CD8-positive, alpha-beta memory T cell (primary cell): ENCODE data around the gene PHOX2B. TPM values are rescaled to one million over a fixed set of nuclear protein-coding genes. Genes with fewer than 3 reads are reported as not detected.

Experiments
- CTCF ChIA-PET: fragments of 350-600 bp; sonication (Branson Sonifier 250); formaldehyde crosslinking; loops from one replicate; lab custom pipeline; 2021; ENCODE audit warnings: antibody characterized with exemption; lab: Charles Lee
- POLR2A ChIA-PET: fragments of 350-600 bp; sonication (Branson Sonifier 250); formaldehyde crosslinking; loops from one replicate; lab custom pipeline; 2021; ENCODE audit warnings: antibody characterized with exemption; lab: Charles Lee
- DNase-seq, 5 donors: peaks; one replicate each; pipeline versions ENCODE4 v3.0.0 to v3.0.0-alpha.2; 2020 to 2022; ENCODE audit warnings: mixed read lengths in 1 of 5
- H3K27ac ChIP-seq: one replicate; pipeline ENCODE4 v1.7.0; 2013; ENCODE audit warnings: low read depth, mild to moderate bottlenecking, low read length, moderate library complexity
- H3K27me3 ChIP-seq: 2 replicates; pipeline ENCODE4 v1.7.0; 2013; ENCODE audit warnings: low read length, mild to moderate bottlenecking; ENCODE audit not compliant: insufficient read depth, poor library complexity, severe bottlenecking
- H3K36me3 ChIP-seq: 2 replicates; pipeline ENCODE4 v1.7.0; 2013; ENCODE audit warnings: mild to moderate bottlenecking, low read length, moderate library complexity; ENCODE audit not compliant: insufficient read depth
- H3K4me1 ChIP-seq: 2 replicates; pipeline ENCODE4 v1.7.0; 2013; ENCODE audit warnings: mild to moderate bottlenecking, low read length, moderate library complexity; ENCODE audit not compliant: insufficient read depth
- H3K4me3 ChIP-seq: 2 replicates; pipeline ENCODE4 v1.7.0; 2013; ENCODE audit warnings: mild to moderate bottlenecking, low read length
- H3K9me3 ChIP-seq: 2 replicates; pipeline ENCODE4 v1.7.0; 2013; ENCODE audit warnings: mild to moderate bottlenecking, low read length
- H3K27ac Mint-ChIP-seq, 8 donors: one replicate each; pipeline ENCODE4 v1.8.0; 2020 to 2021; ENCODE audit warnings: mixed read lengths in 8 of 8, mild to moderate bottlenecking in 6 of 8, inconsistent platforms in 3 of 8, moderate library complexity in 3 of 8
- H3K27me3 Mint-ChIP-seq, 2 donors: one replicate each; pipeline ENCODE4 v1.8.0; 2020 to 2021; ENCODE audit warnings: mixed read lengths in 2 of 2, mild to moderate bottlenecking in 1 of 2, moderate library complexity in 1 of 2
- H3K36me3 Mint-ChIP-seq, 3 donors: one replicate each; pipeline ENCODE4 v1.8.0; 2020 to 2021; ENCODE audit warnings: mixed read lengths in 3 of 3, inconsistent platforms in 1 of 3, mild to moderate bottlenecking in 1 of 3
- H3K4me1 Mint-ChIP-seq, 3 donors: one replicate each; pipeline ENCODE4 v1.8.0; 2020 to 2021; ENCODE audit warnings: mixed read lengths in 3 of 3, inconsistent platforms in 1 of 3, mild to moderate bottlenecking in 1 of 3
- H3K4me3 Mint-ChIP-seq, 7 donors: one replicate each; pipeline ENCODE4 v1.8.0; 2020 to 2021; ENCODE audit warnings: mixed read lengths in 7 of 7, mild to moderate bottlenecking in 6 of 7, moderate library complexity in 4 of 7, inconsistent platforms in 2 of 7
- H3K9me3 Mint-ChIP-seq, 5 donors: one replicate each; pipeline ENCODE4 v1.8.0; 2020 to 2022; ENCODE audit warnings: mixed read lengths in 5 of 5, mild to moderate bottlenecking in 3 of 5, moderate library complexity in 2 of 5, inconsistent platforms in 1 of 5
- polyA plus RNA-seq: library from polyadenylated mRNA; unstranded; fragments of 300-500 nt; fragmentation: Illumina TruSeq; gene quantifications from one replicate; pipeline ENCODE4 v1.2.3, GENCODE V29; 2021
- total RNA-seq, 2 experiments: library from RNA; stranded (reverse); gene quantifications; one replicate each; pipeline ENCODE4 v1.2.3, GENCODE V29; 2021

Gene PHOX2B
- not detected for total RNA-seq
- polyA plus RNA-seq = not detected

- peaks cover 0 to 7% (median 4%) of the 10 kb centered on the region in 3 donors for H3K4me1 Mint-ChIP-seq
- Histone ChIP-seq H3K36me3 (no peaks in the 10 kb centered on the region), H3K27me3 (peaks cover 23% of the 10 kb centered on the region), H3K9me3 (no peaks in the 10 kb centered on the region), H3K27ac (no peak within 1 kb of the TSS), H3K4me3 (no peak within 1 kb of the TSS), H3K4me1 (no peaks in the 10 kb centered on the region)
- no peak within 1 kb of the TSS for H3K4me3 Mint-ChIP-seq
- DNase-seq = no peak
- peaks cover 0 to 6% (median 0%) of the 10 kb centered on the region in 3 donors for H3K36me3 Mint-ChIP-seq
- peaks cover 62 to 86% of the 10 kb centered on the region in 2 donors for H3K27me3 Mint-ChIP-seq
- POLR2A ChIA-PET = no interaction called here
- CTCF ChIA-PET = no interaction called here
- H3K27ac Mint-ChIP-seq = no peak within 1 kb of the TSS
- peaks cover 0 to 15% (median 5%) of the 10 kb centered on the region in 5 donors for H3K9me3 Mint-ChIP-seq
Measured at GRCh38 chr4:41748571-41749475, at the start of gene PHOX2B. Gene PHOX2B (minus strand): TSS chr4:41748725. CDS start chr4:41748610, 115 bp downstream.

- Histone ChIP-seq H3K4me1 (no peaks in the 10 kb centered on the region), H3K9me3 (no peaks in the 10 kb centered on the region), H3K27ac (no peak overlapping the region), H3K36me3 (no peaks in the 10 kb centered on the region), H3K4me3 (no peak overlapping the region), H3K27me3 (no peaks in the 10 kb centered on the region)
- Mint-ChIP-seq H3K4me3 (no peak overlapping the region), H3K36me3 (no peaks in the 10 kb centered on the region), H3K27me3 (peaks cover 3 to 10% of the 10 kb centered on the region in 2 donors), H3K27ac (no peak overlapping the region), H3K9me3 (peaks cover 0 to 4% (median 0%) of the 10 kb centered on the region in 5 donors), H3K4me1 (no peaks in the 10 kb centered on the region)
- DNase-seq = no peak
- CTCF ChIA-PET = no interaction called here
- POLR2A ChIA-PET = no interaction called here
Measured at GRCh38 chr4:41797260-41797659, 48.7 kb upstream of the PHOX2B start.

GRCh38 chr4:41796545-41797210, 48.2 kb upstream of the PHOX2B start:
- Mint-ChIP-seq H3K36me3 (no peaks in the 10 kb centered on the region), H3K4me3 (no peak overlapping the region), H3K9me3 (no peaks in the 10 kb centered on the region), H3K27me3 (peaks cover 3 to 5% of the 10 kb centered on the region in 2 donors), H3K27ac (no peak overlapping the region), H3K4me1 (no peaks in the 10 kb centered on the region)
- H3K4me1 ChIP-seq = no peaks in the 10 kb centered on the region
- H3K27me3 ChIP-seq = no peaks in the 10 kb centered on the region
- H3K36me3 ChIP-seq = no peaks in the 10 kb centered on the region
- POLR2A ChIA-PET = no interaction called here
- no peak for DNase-seq
- CTCF ChIA-PET = no interaction called here
- no peaks in the 10 kb centered on the region for H3K9me3 ChIP-seq
- no peak overlapping the region for H3K4me3 ChIP-seq
- no peak overlapping the region for H3K27ac ChIP-seq

- no peak for DNase-seq
- no peaks in the 10 kb centered on the region for H3K4me1 ChIP-seq
- Mint-ChIP-seq H3K27me3 (peaks cover 3 to 5% of the 10 kb centered on the region in 2 donors), H3K36me3 (no peaks in the 10 kb centered on the region), H3K4me3 (no peak overlapping the region), H3K27ac (no peak overlapping the region), H3K4me1 (no peaks in the 10 kb centered on the region), H3K9me3 (no peaks in the 10 kb centered on the region)
- H3K9me3 ChIP-seq = no peaks in the 10 kb centered on the region
- POLR2A ChIA-PET = no interaction called here
- CTCF ChIA-PET = no interaction called here
- H3K27ac ChIP-seq = no peak overlapping the region
- H3K36me3 ChIP-seq = no peaks in the 10 kb centered on the region
- H3K4me3 ChIP-seq = no peak overlapping the region
- H3K27me3 ChIP-seq = no peaks in the 10 kb centered on the region
Measured at GRCh38 chr4:41795796-41796385, 47.4 kb upstream of the PHOX2B start.

- Histone ChIP-seq H3K4me3 (no peak overlapping the region), H3K27me3 (no peaks in the 10 kb centered on the region), H3K27ac (no peak overlapping the region), H3K4me1 (no peaks in the 10 kb centered on the region), H3K36me3 (no peaks in the 10 kb centered on the region), H3K9me3 (no peaks in the 10 kb centered on the region)
- Mint-ChIP-seq H3K4me3 (no peak overlapping the region), H3K36me3 (no peaks in the 10 kb centered on the region), H3K27ac (no peak overlapping the region), H3K9me3 (peaks cover 0 to 2% (median 0%) of the 10 kb centered on the region in 5 donors), H3K27me3 (peaks cover 5 to 6% of the 10 kb centered on the region in 2 donors), H3K4me1 (no peaks in the 10 kb centered on the region)
- POLR2A ChIA-PET = no interaction called here
- DNase-seq = no peak
- CTCF ChIA-PET = no interaction called here
Measured at GRCh38 chr4:41792166-41792565, 43.6 kb upstream of the PHOX2B start.

- peaks cover 6 to 9% of the 10 kb centered on the region in 2 donors for H3K27me3 Mint-ChIP-seq
- Histone ChIP-seq H3K27ac (no peak overlapping the region), H3K36me3 (no peaks in the 10 kb centered on the region), H3K9me3 (no peaks in the 10 kb centered on the region), H3K4me1 (no peaks in the 10 kb centered on the region), H3K27me3 (no peaks in the 10 kb centered on the region), H3K4me3 (no peak overlapping the region)
- no peak for DNase-seq
- H3K9me3 Mint-ChIP-seq = peaks cover 0 to 2% (median 0%) of the 10 kb centered on the region in 5 donors
- no peaks in the 10 kb centered on the region for H3K4me1 Mint-ChIP-seq
- ChIA-PET POLR2A (no interaction called here), CTCF (no interaction called here)
- no peak overlapping the region for H3K4me3 Mint-ChIP-seq
- H3K36me3 Mint-ChIP-seq = no peaks in the 10 kb centered on the region
- no peak overlapping the region for H3K27ac Mint-ChIP-seq
Measured at GRCh38 chr4:41791557-41791956, 43.0 kb upstream of the PHOX2B start.

GRCh38 chr4:41787931-41788330, 39.4 kb upstream of the PHOX2B start:
- CTCF ChIA-PET = no interaction called here
- Mint-ChIP-seq H3K27ac (no peak overlapping the region), H3K27me3 (peaks cover 4 to 14% of the 10 kb centered on the region in 2 donors), H3K9me3 (peaks cover 0 to 2% (median 0%) of the 10 kb centered on the region in 5 donors), H3K4me1 (no peaks in the 10 kb centered on the region), H3K36me3 (no peaks in the 10 kb centered on the region), H3K4me3 (no peak overlapping the region)
- H3K4me3 ChIP-seq = no peak overlapping the region
- H3K27me3 ChIP-seq = no peaks in the 10 kb centered on the region
- H3K27ac ChIP-seq = no peak overlapping the region
- no peaks in the 10 kb centered on the region for H3K4me1 ChIP-seq
- no peaks in the 10 kb centered on the region for H3K36me3 ChIP-seq
- no peaks in the 10 kb centered on the region for H3K9me3 ChIP-seq
- POLR2A ChIA-PET = no interaction called here
- DNase-seq = no peak

- no peaks in the 10 kb centered on the region for H3K9me3 ChIP-seq
- peaks cover 0 to 2% (median 0%) of the 10 kb centered on the region in 5 donors for H3K9me3 Mint-ChIP-seq
- H3K4me3 ChIP-seq = no peak overlapping the region
- no peaks in the 10 kb centered on the region for H3K27me3 ChIP-seq
- H3K36me3 Mint-ChIP-seq = no peaks in the 10 kb centered on the region
- no peak overlapping the region for H3K4me3 Mint-ChIP-seq
- POLR2A ChIA-PET = no interaction called here
- H3K27me3 Mint-ChIP-seq = peaks cover 5 to 14% of the 10 kb centered on the region in 2 donors
- CTCF ChIA-PET = no interaction called here
- H3K27ac Mint-ChIP-seq = no peak overlapping the region
- H3K36me3 ChIP-seq = no peaks in the 10 kb centered on the region
- H3K4me1 ChIP-seq = no peaks in the 10 kb centered on the region
- no peak overlapping the region for H3K27ac ChIP-seq
- DNase-seq = no peak
- no peaks in the 10 kb centered on the region for H3K4me1 Mint-ChIP-seq
Measured at GRCh38 chr4:41785665-41786064, 37.1 kb upstream of the PHOX2B start.
